ENCODE results near the gene ARHGAP21.
"Not testable (repeated sequence)": the region's sequence is repeated elsewhere in the genome, so short reads cannot be mapped to it uniquely, and the experiment has no call there.

ARHGAP21 gene

GRCh38 chr10:24680647-24681524 lies 42.8 kb downstream of the ARHGAP21 start:
- no peak for DNase-seq

GRCh38 chr10:24678757-24679156 lies 44.9 kb downstream of the ARHGAP21 start:
- DNase-seq: no peak

GRCh38 chr10:24674892-24675632 lies 48.6 kb downstream of the ARHGAP21 start:
- DNase-seq: no peak

- no peak for DNase-seq
Measured at GRCh38 chr10:24670964-24671670, 52.6 kb downstream of the ARHGAP21 start.

- DNase-seq: no peak
Measured at GRCh38 chr10:24669285-24669852, 54.3 kb downstream of the ARHGAP21 start.

GRCh38 chr10:24668247-24668646 lies 55.4 kb downstream of the ARHGAP21 start:
- no peak for DNase-seq

- DNase-seq: no peak
Measured at GRCh38 chr10:24664991-24665390, 58.7 kb downstream of the ARHGAP21 start.

- no peak for DNase-seq
Measured at GRCh38 chr10:24661376-24661775, 62.3 kb downstream of the ARHGAP21 start.

GRCh38 chr10:24658319-24658718 lies 65.4 kb downstream of the ARHGAP21 start:
- DNase-seq: not testable (repeated sequence)

GRCh38 chr10:24656326-24656725 lies 67.4 kb downstream of the ARHGAP21 start:
- DNase-seq: not testable (repeated sequence)

- no peak for DNase-seq
Measured at GRCh38 chr10:24652381-24652957, 71.2 kb downstream of the ARHGAP21 start.

GRCh38 chr10:24651923-24652322 lies 71.8 kb downstream of the ARHGAP21 start:
- DNase-seq: no peak

GRCh38 chr10:24650669-24651391 lies 72.9 kb downstream of the ARHGAP21 start:
- no peak for DNase-seq

GRCh38 chr10:24645784-24646183 lies 77.9 kb downstream of the ARHGAP21 start:
- no peak for DNase-seq

- no peak for DNase-seq
Measured at GRCh38 chr10:24645022-24645421, 78.7 kb downstream of the ARHGAP21 start.

- no peak for DNase-seq
Measured at GRCh38 chr10:24643679-24644209, 79.9 kb downstream of the ARHGAP21 start.

GRCh38 chr10:24642921-24643678 lies 80.6 kb downstream of the ARHGAP21 start:
- DNase-seq: peak; percentile 7

GRCh38 chr10:24639124-24639523 lies 84.6 kb downstream of the ARHGAP21 start:
- DNase-seq: no peak

- no peak for DNase-seq
Measured at GRCh38 chr10:24625778-24626177, 97.9 kb downstream of the ARHGAP21 start.

GRCh38 chr10:24623383-24623782 lies 100.3 kb downstream of the ARHGAP21 start:
- DNase-seq: no peak

GRCh38 chr10:24622781-24623301 lies 100.8 kb downstream of the ARHGAP21 start:
- DNase-seq: no peak
